ENCODE data around the gene GAPVD1.

The GAPVD1 gene

GRCh38 chr9:125396799-125397198 lies 135.2 kb downstream of the GAPVD1 start:
- TF ChIP-seq FOXP2 (optimal IDR thresholded peaks at IDR 0.05; ENCODE audit: borderline replicate concordance, extremely low read depth, extremely low read length, insufficient read depth) = no peak
- no peak for TF ChIP-seq TAF1 (IDR thresholded peaks at IDR 0.05; ENCODE audit: borderline replicate concordance, insufficient read depth, low read length)
- TF ChIP-seq REST (IDR thresholded peaks at IDR 0.05; ENCODE audit: insufficient read depth in 1 of 2, low read depth in 2 of 2, low read length in 2 of 2) = no peak
- no peak for TF ChIP-seq POLR2AphosphoS5 (IDR thresholded peaks at IDR 0.05; ENCODE audit: low read depth, low read length)
- no peak for TF ChIP-seq SIN3A (IDR thresholded peaks at IDR 0.05; ENCODE audit: borderline replicate concordance, insufficient read depth, low read length)

- no peak for TF ChIP-seq POLR2AphosphoS5 (IDR thresholded peaks at IDR 0.05; ENCODE audit: low read depth, low read length)
- no peak for TF ChIP-seq REST (IDR thresholded peaks at IDR 0.05; ENCODE audit: insufficient read depth in 1 of 2, low read depth in 2 of 2, low read length in 2 of 2)
- TF ChIP-seq TAF1 (IDR thresholded peaks at IDR 0.05; ENCODE audit: borderline replicate concordance, insufficient read depth, low read length) = no peak
- TF ChIP-seq FOXP2 (optimal IDR thresholded peaks at IDR 0.05; ENCODE audit: borderline replicate concordance, extremely low read depth, extremely low read length, insufficient read depth) = no peak
- TF ChIP-seq SIN3A (IDR thresholded peaks at IDR 0.05; ENCODE audit: borderline replicate concordance, insufficient read depth, low read length) = no peak
These were observed 136.1 kb downstream of the GAPVD1 start for GRCh38 chr9:125397736-125398135.

GRCh38 chr9:125398243-125398642 lies 136.6 kb downstream of the GAPVD1 start:
- TF ChIP-seq TAF1 (IDR thresholded peaks at IDR 0.05; ENCODE audit: borderline replicate concordance, insufficient read depth, low read length) (no peak), FOXP2 (optimal IDR thresholded peaks at IDR 0.05; ENCODE audit: borderline replicate concordance, extremely low read depth, extremely low read length, insufficient read depth) (no peak), REST (IDR thresholded peaks at IDR 0.05; ENCODE audit: insufficient read depth in 1 of 2, low read depth in 2 of 2, low read length in 2 of 2) (no peak), SIN3A (IDR thresholded peaks at IDR 0.05; ENCODE audit: borderline replicate concordance, insufficient read depth, low read length) (no peak), POLR2AphosphoS5 (IDR thresholded peaks at IDR 0.05; ENCODE audit: low read depth, low read length) (no peak)

GRCh38 chr9:125399165-125399564 lies 137.5 kb downstream of the GAPVD1 start:
- no peak for TF ChIP-seq FOXP2 (optimal IDR thresholded peaks at IDR 0.05; ENCODE audit: borderline replicate concordance, extremely low read depth, extremely low read length, insufficient read depth)
- TF ChIP-seq TAF1 (IDR thresholded peaks at IDR 0.05; ENCODE audit: borderline replicate concordance, insufficient read depth, low read length) = no peak
- TF ChIP-seq SIN3A (IDR thresholded peaks at IDR 0.05; ENCODE audit: borderline replicate concordance, insufficient read depth, low read length) = no peak
- TF ChIP-seq REST (IDR thresholded peaks at IDR 0.05; ENCODE audit: insufficient read depth in 1 of 2, low read depth in 2 of 2, low read length in 2 of 2) = no peak
- TF ChIP-seq POLR2AphosphoS5 (IDR thresholded peaks at IDR 0.05; ENCODE audit: low read depth, low read length) = no peak

- TF ChIP-seq POLR2AphosphoS5 (IDR thresholded peaks at IDR 0.05; ENCODE audit: low read depth, low read length) (no peak), TAF1 (IDR thresholded peaks at IDR 0.05; ENCODE audit: borderline replicate concordance, insufficient read depth, low read length) (no peak), REST (IDR thresholded peaks at IDR 0.05; ENCODE audit: insufficient read depth in 1 of 2, low read depth in 2 of 2, low read length in 2 of 2) (no peak), SIN3A (IDR thresholded peaks at IDR 0.05; ENCODE audit: borderline replicate concordance, insufficient read depth, low read length) (no peak), FOXP2 (optimal IDR thresholded peaks at IDR 0.05; ENCODE audit: borderline replicate concordance, extremely low read depth, extremely low read length, insufficient read depth) (no peak)
These were observed 138.0 kb downstream of the GAPVD1 start for GRCh38 chr9:125399666-125400065.
